A549 (cell line): Measurements from ENCODE around the gene ADGRG3.

Experiments used
- CBX2 ChIP-seq: fragments of 200-600 bp; sonication (generic); IDR thresholded peaks from 2 replicates; pipeline ENCODE4 v1.6.1; 2016; ENCODE audit warnings: low read depth, mild to moderate bottlenecking, borderline replicate concordance
- CEBPB ChIP-seq, 2 experiments: fragments of >200 bp in 1 of 2; sonication (Bioruptor Twin) in 1 of 2; formaldehyde crosslinking in 1 of 2; IDR thresholded peaks; 2 replicates each; pipeline ENCODE4 v1.6.1; 2012 to 2016
- CHD2 ChIP-seq: fragments of 150-350 bp; IDR thresholded peaks from 2 replicates; pipeline ENCODE4 v1.6.1; 2014; ENCODE audit warnings: low read length; ENCODE audit not compliant: partially characterized antibody
- CTCF ChIP-seq: fragments of >200 bp; sonication (Bioruptor Twin); formaldehyde crosslinking; IDR thresholded peaks from 3 replicates; pipeline ENCODE4 v1.5.1; 2016
- HMGXB4 ChIP-seq: fragments of 250-450 bp; sonication (Bioruptor Pico); IDR thresholded peaks from 2 replicates; pipeline ENCODE4 v1.5.0; 2021; ENCODE audit warnings: mild to moderate bottlenecking, moderate library complexity, borderline replicate concordance
- MAZ ChIP-seq: fragments of 150-350 bp; IDR thresholded peaks from 2 replicates; pipeline ENCODE4 v1.6.1; 2014; ENCODE audit warnings: antibody characterized with exemption, low read depth, low read length, borderline replicate concordance
- POLR2A ChIP-seq: IDR thresholded peaks from 2 replicates; pipeline ENCODE4 v1.6.1; 2012; ENCODE audit warnings: mild to moderate bottlenecking, low read length
- SMC3 ChIP-seq: fragments of >200 bp; sonication (Bioruptor Twin); formaldehyde crosslinking; IDR thresholded peaks from 3 replicates; pipeline ENCODE4 v1.6.1; 2018; ENCODE audit warnings: inconsistent platforms
- TP53 ChIP-seq: fragments of 250-450 bp; sonication (Bioruptor Pico); IDR thresholded peaks from 2 replicates; pipeline ENCODE4 v1.5.0; 2021; ENCODE audit warnings: mild to moderate bottlenecking, moderate library complexity

GRCh38 chr16:57687363-57687929 lies 19.3 kb downstream of the ADGRG3 start:
- TF ChIP-seq TP53 (CRISPR knock-in tag) (no peak), POLR2A (no peak), CBX2 (no peak), CTCF (no peak), CEBPB (IDR thresholded peaks at IDR 0.05) (no peak), SMC3 (no peak), MAZ (no peak), HMGXB4 (CRISPR knock-in tag) (no peak), CHD2 (no peak)
